Gastroesophageal sphincter (tissue), 4 donors: ENCODE results near the gene DTX4. TPM values are rescaled to one million over a fixed set of nuclear protein-coding genes. Genes with fewer than 3 reads are reported as not detected.

Experiments
- ATAC-seq: fragments of 150-250 bp; one replicate; pipeline ENCODE4 v1.9.1; 2016; ENCODE audit warnings: mild to moderate bottlenecking, moderate library complexity
- H3K27ac ChIP-seq, 4 donors: fragments of 200-600 bp; sonication (generic) in 3 of 4; 1 replicate in 3 of 4; 2 replicates in 1 of 4; pipeline ENCODE4 v1.5.1; 2016 to 2019
- H3K27me3 ChIP-seq: fragments of 200-600 bp; sonication (generic); one replicate; pipeline ENCODE4 v1.5.1; 2019
- H3K36me3 ChIP-seq, 2 donors: fragments of 200-600 bp; sonication (generic); one replicate each; pipeline ENCODE4 v1.5.1; 2019; ENCODE audit warnings: control low read depth in 1 of 2
- H3K4me1 ChIP-seq, 3 donors: fragments of 200-600 bp; sonication (generic); 1 replicate in 2 of 3; 2 replicates in 1 of 3; pipeline ENCODE4 v1.5.1; 2016 to 2019; ENCODE audit warnings: control low read depth in 2 of 3
- H3K4me3 ChIP-seq, 2 donors: fragments of 200-600 bp; sonication (generic); one replicate each; pipeline ENCODE4 v1.5.1; 2019; ENCODE audit warnings: mild to moderate bottlenecking in 1 of 2, moderate library complexity in 1 of 2
- H3K9me3 ChIP-seq, 3 donors: fragments of 200-600 bp; sonication (generic); one replicate each; pipeline ENCODE4 v1.5.1; 2017 to 2019; ENCODE audit warnings: control low read depth in 2 of 3
- EP300 ChIP-seq: sonication (generic); formaldehyde crosslinking; IDR thresholded peaks from one replicate; pipeline ENCODE4 v1.6.1; 2017; ENCODE audit warnings: antibody characterized with exemption, mild to moderate bottlenecking
- POLR2A ChIP-seq, 2 donors: fragments of 450-650 bp; IDR thresholded peaks; one replicate each; pipeline ENCODE4 v1.6.1; 2017; ENCODE audit warnings: antibody characterized with exemption in 2 of 2, mild to moderate bottlenecking in 2 of 2, moderate library complexity in 1 of 2
- POLR2AphosphoS5 ChIP-seq: sonication (generic); formaldehyde crosslinking; IDR thresholded peaks from one replicate; pipeline ENCODE4 v1.6.1; 2017; ENCODE audit warnings: antibody characterized with exemption
- WGBS, 2 donors: methylation state at CpG; one replicate each; pipeline ENCODE4 v1.1.5; 2018; ENCODE audit warnings: low coverage in 1 of 2; 5-methylcytosine and 5-hydroxymethylcytosine counted together
- total RNA-seq, 4 donors: library from RNA; depleted of rRNA; stranded (reverse); fragments of >200 nt; gene quantifications; one replicate each; pipeline ENCODE4 v1.1.0, GENCODE V29; 2016
- TF ChIP-seq, protein P1 (sequence below), 4 experiments: fragments of 200-600 bp in 2 of 4; fragments of 450-650 bp in 2 of 4; sonication (generic) in 1 of 4; IDR thresholded peaks; one replicate each; pipeline ENCODE4 v1.5.1; 2017 to 2019; ENCODE audit warnings: antibody characterized with exemption in 4 of 4, mild to moderate bottlenecking in 2 of 4, moderate library complexity in 2 of 4

Gene DTX4
- total RNA-seq, 4 donors from 2014 or later, result 2.0 to 6.8 (median 6.2) TPM

DNA sequence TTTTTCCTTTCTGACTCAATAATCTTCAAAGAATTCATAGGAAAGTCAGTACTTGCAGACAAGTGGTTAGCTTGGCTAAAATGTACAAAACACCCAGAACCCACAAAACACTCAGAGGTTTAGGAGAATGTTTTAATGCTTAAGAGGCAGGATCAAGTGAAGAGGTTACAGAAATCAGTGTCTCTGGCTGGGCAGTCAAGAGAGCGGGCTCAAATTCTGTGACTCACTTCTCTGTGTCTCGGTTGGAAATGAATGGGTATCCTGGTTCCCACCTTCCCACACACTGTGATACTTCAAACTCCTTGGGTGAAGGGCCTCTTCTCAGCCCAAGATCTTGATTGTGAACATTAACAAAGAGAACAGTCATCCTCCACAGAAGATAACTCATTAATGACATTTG lies 37.0 kb downstream of the DTX4 start:
- Histone ChIP-seq H3K27me3 (peaks cover 10% of the 10 kb centered on the region), H3K4me3 (peak overlapping the region in 1 of 2 donors; percentile 37), H3K36me3 (peaks cover 0 to 14% of the 10 kb centered on the region in 2 donors), H3K9me3 (no peaks in the 10 kb centered on the region), H3K4me1 (peaks cover 0 to 18% (median 0%) of the 10 kb centered on the region in 3 donors), H3K27ac (no peak overlapping the region)
- no peak for TF ChIP-seq EP300
- TF ChIP-seq, protein P1, sequence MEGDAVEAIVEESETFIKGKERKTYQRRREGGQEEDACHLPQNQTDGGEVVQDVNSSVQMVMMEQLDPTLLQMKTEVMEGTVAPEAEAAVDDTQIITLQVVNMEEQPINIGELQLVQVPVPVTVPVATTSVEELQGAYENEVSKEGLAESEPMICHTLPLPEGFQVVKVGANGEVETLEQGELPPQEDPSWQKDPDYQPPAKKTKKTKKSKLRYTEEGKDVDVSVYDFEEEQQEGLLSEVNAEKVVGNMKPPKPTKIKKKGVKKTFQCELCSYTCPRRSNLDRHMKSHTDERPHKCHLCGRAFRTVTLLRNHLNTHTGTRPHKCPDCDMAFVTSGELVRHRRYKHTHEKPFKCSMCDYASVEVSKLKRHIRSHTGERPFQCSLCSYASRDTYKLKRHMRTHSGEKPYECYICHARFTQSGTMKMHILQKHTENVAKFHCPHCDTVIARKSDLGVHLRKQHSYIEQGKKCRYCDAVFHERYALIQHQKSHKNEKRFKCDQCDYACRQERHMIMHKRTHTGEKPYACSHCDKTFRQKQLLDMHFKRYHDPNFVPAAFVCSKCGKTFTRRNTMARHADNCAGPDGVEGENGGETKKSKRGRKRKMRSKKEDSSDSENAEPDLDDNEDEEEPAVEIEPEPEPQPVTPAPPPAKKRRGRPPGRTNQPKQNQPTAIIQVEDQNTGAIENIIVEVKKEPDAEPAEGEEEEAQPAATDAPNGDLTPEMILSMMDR (IDR thresholded peaks at IDR 0.05), result no peak
- no peak for TF ChIP-seq POLR2AphosphoS5
- WGBS, 2 donors, result 83 to 93% methylated on average over 2 of the region's 2 CpGs
- ATAC-seq, result no peak

DNA sequence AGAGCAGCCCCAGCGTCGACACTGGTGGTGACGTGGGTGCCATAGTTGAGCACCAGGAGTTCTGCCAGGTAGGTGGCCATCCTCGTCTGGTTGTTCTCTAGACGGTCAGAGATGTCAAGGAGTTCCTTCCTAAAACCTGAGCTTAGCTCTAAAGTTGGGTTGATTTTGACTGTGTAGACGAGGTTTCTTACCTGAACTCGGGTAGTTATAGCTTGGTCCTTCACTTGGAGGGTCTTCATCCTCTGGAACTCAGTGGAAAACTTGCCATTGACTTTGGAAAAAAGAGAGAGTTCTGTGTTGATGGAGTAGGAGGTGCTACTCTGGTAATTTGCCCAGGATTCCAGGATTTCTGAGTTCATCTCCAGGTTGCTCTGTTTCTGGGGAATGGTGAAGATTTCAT lies 40.3 kb downstream of the DTX4 start:
- Histone ChIP-seq H3K27ac (no peak overlapping the region), H3K27me3 (no peaks in the 10 kb centered on the region), H3K4me3 (peak overlapping the region in 1 of 2 donors; percentile 37), H3K9me3 (no peaks in the 10 kb centered on the region), H3K4me1 (peaks cover 0 to 10% (median 0%) of the 10 kb centered on the region in 3 donors), H3K36me3 (no peaks in the 10 kb centered on the region)
- TF ChIP-seq, protein P1 (IDR thresholded peaks at IDR 0.05), result no peak
- TF ChIP-seq POLR2A (IDR thresholded peaks at IDR 0.05) (no peak), EP300 (no peak), POLR2AphosphoS5 (no peak)
- WGBS, 2 donors, result 58 to 90% methylated on average over 3 of the region's 7 CpGs
- no peak for ATAC-seq

DNA sequence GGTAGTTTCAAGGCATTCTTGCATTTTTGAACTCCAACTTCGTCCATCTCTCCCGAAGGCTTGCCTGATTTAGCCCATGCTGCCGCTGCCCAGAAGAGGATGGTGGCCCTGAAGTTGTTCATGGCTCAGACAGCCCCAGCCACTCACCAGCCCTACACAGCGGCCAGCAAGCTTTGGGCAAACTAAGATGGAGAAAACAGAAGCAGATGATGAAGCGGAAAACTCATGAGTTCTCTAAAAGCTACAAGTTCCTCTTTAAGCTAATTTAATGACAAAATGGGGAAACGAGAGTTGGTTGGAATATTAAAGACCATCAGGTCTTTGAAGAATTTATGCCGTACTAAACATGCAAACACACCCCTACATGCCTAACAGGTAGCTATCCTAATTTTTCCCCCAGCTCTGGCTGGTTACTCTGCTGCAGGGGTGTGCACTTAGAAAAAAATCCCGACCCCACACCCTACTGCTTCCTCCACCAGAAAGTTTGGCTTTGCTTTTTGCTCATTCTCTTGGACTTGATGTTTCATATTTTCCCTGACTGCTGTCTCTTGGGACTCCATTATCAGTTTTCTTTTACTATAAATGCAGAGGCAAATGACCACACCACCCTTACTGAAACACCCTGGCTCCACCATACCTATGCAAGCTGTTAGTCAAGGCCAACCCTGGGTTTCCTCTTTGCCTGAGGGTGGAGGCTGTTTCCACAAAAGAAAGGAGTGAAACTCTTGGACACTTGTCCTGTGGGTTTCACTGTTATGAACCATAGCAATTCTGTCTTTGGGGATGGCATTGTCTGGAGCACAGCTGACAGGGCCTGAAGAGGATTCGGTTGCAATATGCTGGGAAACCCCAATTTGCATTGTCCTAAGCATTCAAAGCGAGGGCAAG lies 41.1 kb downstream of the DTX4 start, which contains the start of gene MPEG1:
Gene MPEG1 (minus strand): TSS at position 184 of the 888 bp plus-strand sequence. CDS start 62 bp downstream, at position 122.
- H3K27ac ChIP-seq, result no peak within 1 kb of the TSS
- TF ChIP-seq, protein P1 (IDR thresholded peaks at IDR 0.05), result no peak
- TF ChIP-seq POLR2A (IDR thresholded peaks at IDR 0.05) (no peak), EP300 (no peak), POLR2AphosphoS5 (no peak)
- H3K4me3 ChIP-seq, result peak within 1 kb of the TSS in 1 of 2 donors; percentile 37
- WGBS, 2 donors, result 82% methylated on average over 7 to 8 of the region's 10 CpGs
- H3K27me3 ChIP-seq, result no peaks in the 10 kb centered on the region
- no peak for ATAC-seq
- H3K36me3 ChIP-seq, result no peaks in the 10 kb centered on the region
- H3K9me3 ChIP-seq, result no peaks in the 10 kb centered on the region
- H3K4me1 ChIP-seq, result peaks cover 0 to 2% (median 0%) of the 10 kb centered on the region in 3 donors

DNA sequence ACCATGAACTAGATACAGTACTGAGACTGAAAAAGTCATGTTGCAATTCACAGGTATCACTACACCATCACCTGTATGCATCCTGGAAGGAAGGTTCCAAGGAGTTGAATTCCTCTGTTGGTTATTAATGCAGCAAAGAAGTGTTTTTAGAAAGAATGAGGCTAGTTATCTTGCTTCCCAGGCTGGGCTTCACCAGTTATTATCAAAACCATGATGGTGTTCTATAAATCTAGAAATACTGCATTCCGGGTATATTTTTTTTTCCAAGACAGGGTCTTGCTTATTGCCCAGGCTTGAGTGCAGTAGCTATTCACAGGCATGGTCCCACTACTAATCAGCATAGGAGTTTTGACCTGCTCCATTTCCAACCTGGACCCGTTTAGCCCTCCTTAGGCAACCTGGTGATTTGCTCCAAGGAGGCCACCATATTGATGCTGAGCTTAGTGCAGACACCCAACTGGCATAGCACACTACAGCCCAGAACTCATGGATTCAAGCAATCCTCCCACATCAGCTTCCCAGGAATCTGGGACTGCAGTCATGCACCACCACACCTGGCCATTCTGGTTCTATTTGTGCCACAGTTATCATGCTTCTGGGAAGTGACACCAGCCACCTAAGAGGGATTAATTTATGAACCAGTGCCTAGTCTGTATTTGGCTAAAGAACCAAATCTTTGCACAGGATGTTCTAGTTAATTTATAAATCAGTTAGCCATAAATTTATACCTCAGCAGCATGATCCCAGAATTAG lies 42.4 kb downstream of the DTX4 start:
- ATAC-seq, result no peak
- no peaks in the 10 kb centered on the region for H3K36me3 ChIP-seq
- no peak overlapping the region for H3K4me3 ChIP-seq
- no peak overlapping the region for H3K27ac ChIP-seq
- WGBS, 2 donors, result 85 to 100% methylated on average over 1 to 2 of the region's 2 CpGs
- H3K4me1 ChIP-seq, result no peaks in the 10 kb centered on the region
- TF ChIP-seq, protein P1 (IDR thresholded peaks at IDR 0.05), result no peak
- TF ChIP-seq EP300 (no peak), POLR2AphosphoS5 (no peak), POLR2A (IDR thresholded peaks at IDR 0.05) (no peak)
- no peaks in the 10 kb centered on the region for H3K9me3 ChIP-seq
- no peaks in the 10 kb centered on the region for H3K27me3 ChIP-seq
